MM.1S (cell line): Measurements from ENCODE around the gene DCHS1.

Experiments
- EZH2 ChIP-seq: fragments of 300-600 bp; sonication (generic); optimal IDR thresholded peaks from 2 replicates; pipeline ENCODE3; 2017; ENCODE audit warnings: low read depth, mild to moderate bottlenecking, antibody characterized with exemption, low read length, mixed read lengths
- EZH2phosphoT487 ChIP-seq: fragments of 300-600 bp; sonication (generic); IDR thresholded peaks from 2 replicates; pipeline ENCODE4 v1.6.1; 2018; ENCODE audit warnings: antibody characterized with exemption, low read length
- TF ChIP-seq, protein P1 (sequence below): fragments of 300-600 bp; sonication (generic); IDR thresholded peaks from 2 replicates; pipeline ENCODE4 v1.5.1; 2016; ENCODE audit warnings: antibody characterized with exemption, low read length, mixed read lengths

DNA sequence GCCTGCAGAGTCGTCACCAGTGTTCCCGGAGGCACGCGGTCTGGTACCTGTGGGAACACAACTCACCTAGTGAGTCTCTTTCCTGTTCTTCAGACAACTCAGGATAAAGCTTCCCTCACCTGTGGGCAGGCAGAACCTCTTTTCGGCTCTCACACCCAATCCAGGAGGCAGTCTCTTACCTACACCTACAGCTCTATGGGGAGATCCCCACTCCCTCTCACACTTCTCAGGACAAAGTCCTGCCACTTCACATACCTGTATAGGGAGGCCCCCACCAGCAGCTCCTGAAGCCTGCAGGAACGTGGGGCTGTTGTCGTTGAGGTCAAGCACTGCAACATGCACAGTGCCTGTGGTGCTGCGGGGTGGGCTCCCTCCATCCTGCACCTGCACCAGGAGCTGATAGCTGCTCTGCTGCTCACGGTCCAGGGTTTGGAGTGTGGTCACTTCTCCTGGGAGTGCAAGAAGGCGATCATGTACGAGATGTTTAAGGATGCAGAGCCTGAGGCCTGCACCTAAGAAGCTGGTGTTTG is 24.2 kb downstream of the DCHS1 start:
- TF ChIP-seq, protein P1, sequence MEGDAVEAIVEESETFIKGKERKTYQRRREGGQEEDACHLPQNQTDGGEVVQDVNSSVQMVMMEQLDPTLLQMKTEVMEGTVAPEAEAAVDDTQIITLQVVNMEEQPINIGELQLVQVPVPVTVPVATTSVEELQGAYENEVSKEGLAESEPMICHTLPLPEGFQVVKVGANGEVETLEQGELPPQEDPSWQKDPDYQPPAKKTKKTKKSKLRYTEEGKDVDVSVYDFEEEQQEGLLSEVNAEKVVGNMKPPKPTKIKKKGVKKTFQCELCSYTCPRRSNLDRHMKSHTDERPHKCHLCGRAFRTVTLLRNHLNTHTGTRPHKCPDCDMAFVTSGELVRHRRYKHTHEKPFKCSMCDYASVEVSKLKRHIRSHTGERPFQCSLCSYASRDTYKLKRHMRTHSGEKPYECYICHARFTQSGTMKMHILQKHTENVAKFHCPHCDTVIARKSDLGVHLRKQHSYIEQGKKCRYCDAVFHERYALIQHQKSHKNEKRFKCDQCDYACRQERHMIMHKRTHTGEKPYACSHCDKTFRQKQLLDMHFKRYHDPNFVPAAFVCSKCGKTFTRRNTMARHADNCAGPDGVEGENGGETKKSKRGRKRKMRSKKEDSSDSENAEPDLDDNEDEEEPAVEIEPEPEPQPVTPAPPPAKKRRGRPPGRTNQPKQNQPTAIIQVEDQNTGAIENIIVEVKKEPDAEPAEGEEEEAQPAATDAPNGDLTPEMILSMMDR: no peak
- TF ChIP-seq EZH2: no peak
- no peak for TF ChIP-seq EZH2phosphoT487
